Mucosa of descending colon (tissue), 3 donors: ENCODE results near the gene MLLT3. TPM values are rescaled to one million over a fixed set of nuclear protein-coding genes. Genes with fewer than 3 reads are reported as not detected.
A peak's percentile ranks its signal among the peaks of the same experiment; 100 is the strongest.

Experiments used
- ATAC-seq: fragments of 200-7000 bp; cut with Tn5 transposase; one replicate; pipeline ENCODE4 v1.9.1; 2020; ENCODE audit warnings: mild to moderate bottlenecking, moderate library complexity
- DNase-seq, 3 donors: peaks; one replicate each; pipeline ENCODE4 v3.0.0-alpha.2; 2020
- H3K36me3 ChIP-seq: fragments of 200-600 bp; one replicate; pipeline ENCODE4 v1.8.0; 2021; ENCODE audit warnings: low read depth, mild to moderate bottlenecking
- H3K4me1 ChIP-seq: fragments of 200-600 bp; one replicate; pipeline ENCODE4 v1.8.0; 2021; ENCODE audit warnings: low read depth, mild to moderate bottlenecking
- H3K4me3 ChIP-seq: fragments of 200-600 bp; one replicate; pipeline ENCODE4 v1.8.0; 2021; ENCODE audit warnings: mild to moderate bottlenecking
- H3K9me3 ChIP-seq: fragments of 200-600 bp; one replicate; pipeline ENCODE4 v1.8.0; 2021; ENCODE audit warnings: mild to moderate bottlenecking
- intact Hi-C, 2 donors: fragments of 100-400 bp; cut with DNase I in 1 of 2; cut with micrococcal nuclease in 1 of 2; formaldehyde crosslinking; loops; one replicate each; pipeline versions ENCODE4 v1.11.0 to v1.11.1; 2022; cut with DNase I, micrococcal nuclease
- total RNA-seq, 3 donors: library from RNA; stranded (reverse); fragmentation: NEBNext Ultra II Directional in 2 of 3; extraction: Animal tissue kit (Norgen Biotek cat#: 25700) in 2 of 3; gene quantifications; one replicate each; pipeline versions ENCODE4 v1.2.1 to v1.2.4, GENCODE V29; 2021 to 2023
- TF ChIP-seq, protein P1 (sequence below): fragments of 200-600 bp; IDR thresholded peaks from one replicate; pipeline ENCODE4 v1.8.0; 2022; ENCODE audit warnings: antibody characterized with exemption, mild to moderate bottlenecking
- donor health status: DM: no; HTN: no; CAD: no; lungs with moderate emphysema.
- donor health status: DM: no; HTN: no; CAD: no.
- donor health status: DM: no; HTN: yes; CAD: no.

MLLT3 gene
- total RNA-seq, 3 donors from 2014 or later: 35.1 to 53.7 (median 46.5) TPM

DNA sequence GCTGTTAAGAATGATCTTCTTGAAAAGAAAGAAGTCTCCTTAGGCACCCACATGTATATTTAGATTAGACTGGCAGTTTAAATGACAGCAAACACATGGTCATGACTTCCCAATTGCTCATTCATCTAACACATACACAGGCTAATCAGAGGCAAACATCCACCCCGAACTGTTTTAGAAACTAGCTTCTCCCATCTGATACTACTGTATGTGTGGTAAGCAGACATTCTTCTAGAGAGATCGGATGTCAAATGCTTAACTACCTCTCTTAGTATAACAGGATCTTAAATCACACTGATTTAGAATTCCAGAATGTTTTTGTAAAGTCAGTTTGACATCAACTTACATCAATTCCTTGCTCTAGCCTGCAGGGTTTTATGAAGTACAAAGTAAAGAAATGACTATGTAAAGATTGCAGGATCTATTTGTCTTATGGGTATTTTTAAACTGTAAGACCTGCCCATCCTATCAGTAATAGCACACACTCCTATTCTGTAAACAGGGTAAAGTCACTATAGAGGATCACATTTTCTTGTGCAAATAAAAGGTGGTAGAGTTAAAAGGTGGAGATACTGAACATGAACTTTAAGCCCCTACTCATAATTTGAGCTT lies 239.7 kb downstream of the MLLT3 start:
- intact Hi-C loops: no loop called here
- no peaks in the 10 kb centered on the region for H3K9me3 ChIP-seq
- H3K4me3 ChIP-seq: no peak overlapping the region
- H3K36me3 ChIP-seq: no peaks in the 10 kb centered on the region
- DNase-seq (peak in 1 of 3 donors; percentile 17), ATAC-seq (peak; percentile 92)
- TF ChIP-seq, protein P1, sequence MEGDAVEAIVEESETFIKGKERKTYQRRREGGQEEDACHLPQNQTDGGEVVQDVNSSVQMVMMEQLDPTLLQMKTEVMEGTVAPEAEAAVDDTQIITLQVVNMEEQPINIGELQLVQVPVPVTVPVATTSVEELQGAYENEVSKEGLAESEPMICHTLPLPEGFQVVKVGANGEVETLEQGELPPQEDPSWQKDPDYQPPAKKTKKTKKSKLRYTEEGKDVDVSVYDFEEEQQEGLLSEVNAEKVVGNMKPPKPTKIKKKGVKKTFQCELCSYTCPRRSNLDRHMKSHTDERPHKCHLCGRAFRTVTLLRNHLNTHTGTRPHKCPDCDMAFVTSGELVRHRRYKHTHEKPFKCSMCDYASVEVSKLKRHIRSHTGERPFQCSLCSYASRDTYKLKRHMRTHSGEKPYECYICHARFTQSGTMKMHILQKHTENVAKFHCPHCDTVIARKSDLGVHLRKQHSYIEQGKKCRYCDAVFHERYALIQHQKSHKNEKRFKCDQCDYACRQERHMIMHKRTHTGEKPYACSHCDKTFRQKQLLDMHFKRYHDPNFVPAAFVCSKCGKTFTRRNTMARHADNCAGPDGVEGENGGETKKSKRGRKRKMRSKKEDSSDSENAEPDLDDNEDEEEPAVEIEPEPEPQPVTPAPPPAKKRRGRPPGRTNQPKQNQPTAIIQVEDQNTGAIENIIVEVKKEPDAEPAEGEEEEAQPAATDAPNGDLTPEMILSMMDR: no peak
- H3K4me1 ChIP-seq: peaks cover 16% of the 10 kb centered on the region

DNA sequence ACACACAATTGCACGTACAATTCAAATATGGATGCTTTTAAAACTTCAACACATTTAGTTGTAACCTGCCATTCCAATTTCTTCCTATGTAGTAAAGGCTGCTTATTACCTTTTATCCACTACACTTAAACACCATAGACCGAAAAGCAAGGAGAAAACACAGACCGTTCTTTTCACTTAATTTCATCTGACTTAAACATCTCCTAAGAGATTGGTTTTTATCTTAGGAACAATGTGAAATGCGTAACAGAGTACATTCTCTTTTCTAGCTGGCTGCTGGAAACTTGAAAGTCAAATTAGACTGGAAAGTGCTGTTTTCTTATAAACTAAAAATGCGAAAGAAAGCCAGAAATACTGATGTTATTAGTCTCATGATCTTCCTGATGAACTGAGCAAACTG lies 241.8 kb downstream of the MLLT3 start:
- H3K36me3 ChIP-seq: no peaks in the 10 kb centered on the region
- TF ChIP-seq, protein P1: no peak
- intact Hi-C loops: no loop called here

GRCh38 chr9:20379804-20380225 lies 242.5 kb downstream of the MLLT3 start:
- Histone ChIP-seq H3K36me3 (no peaks in the 10 kb centered on the region), H3K4me1 (peaks cover 27% of the 10 kb centered on the region), H3K4me3 (no peak overlapping the region), H3K9me3 (no peaks in the 10 kb centered on the region)
- DNase-seq (no peak), ATAC-seq (no peak)
- intact Hi-C loops: no loop called here
- TF ChIP-seq, protein P1: no peak

More for the DNA sequence above, 241.8 kb downstream of the MLLT3 start:
- no peak overlapping the region for H3K4me3 ChIP-seq
- peaks cover 27% of the 10 kb centered on the region for H3K4me1 ChIP-seq
- DNase-seq (no peak), ATAC-seq (no peak)
- H3K9me3 ChIP-seq: no peaks in the 10 kb centered on the region

DNA sequence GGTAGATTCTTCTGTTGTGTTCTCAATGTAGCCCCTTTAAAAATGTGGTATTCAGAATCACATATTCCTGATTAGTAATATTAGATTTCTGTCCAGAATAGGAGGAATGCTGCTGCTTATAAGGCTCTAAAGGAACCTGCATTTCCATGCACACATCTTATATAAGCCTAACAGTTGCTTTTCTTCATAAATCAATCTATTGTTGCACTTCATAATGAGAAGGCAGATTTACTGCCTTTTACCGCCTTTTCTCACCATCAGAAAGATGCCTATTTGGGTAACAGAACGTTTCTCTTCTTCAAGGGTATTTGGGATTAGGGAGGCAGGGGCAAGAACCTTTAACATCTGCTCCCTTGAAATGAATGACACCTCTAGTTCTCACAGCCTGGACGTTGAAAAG lies 243.4 kb downstream of the MLLT3 start:
- ATAC-seq: no peak
- intact Hi-C loops: no loop called here
- Histone ChIP-seq H3K36me3 (no peaks in the 10 kb centered on the region), H3K9me3 (no peaks in the 10 kb centered on the region), H3K4me1 (peaks cover 27% of the 10 kb centered on the region), H3K4me3 (no peak overlapping the region)
- no peak for DNase-seq
- TF ChIP-seq, protein P1: no peak

DNA sequence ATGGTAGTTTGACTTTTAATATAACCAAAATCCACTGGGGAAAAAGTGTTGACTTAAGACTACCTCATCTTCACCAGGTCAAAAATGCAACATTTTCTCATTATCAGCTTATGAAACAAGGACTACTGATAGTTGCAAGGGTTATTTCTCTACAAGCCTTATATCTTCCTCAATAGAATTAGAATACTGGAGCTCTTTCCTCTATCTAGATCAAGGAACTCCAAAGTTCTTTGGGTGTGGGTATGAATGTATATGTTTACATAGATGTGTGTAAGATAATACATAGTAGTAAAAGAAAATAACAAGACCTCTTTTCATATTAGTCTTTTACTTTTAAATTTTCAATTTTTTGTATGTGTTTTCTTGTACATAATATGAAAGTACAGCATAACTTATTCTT lies 244.5 kb downstream of the MLLT3 start:
- Histone ChIP-seq H3K4me1 (peaks cover 25% of the 10 kb centered on the region), H3K36me3 (no peaks in the 10 kb centered on the region), H3K4me3 (no peak overlapping the region), H3K9me3 (no peaks in the 10 kb centered on the region)
- DNase-seq (no peak), ATAC-seq (peak; percentile 18)
- TF ChIP-seq, protein P1: no peak
- intact Hi-C loops: no loop called here
